SU-DHL-6 (cell line): ENCODE data around the gene APLP1.

Experiments
- EZH2phosphoT487 ChIP-seq: fragments of 200-600 bp; sonication (generic), shearing (Covaris generic); conservative IDR thresholded peaks from 2 replicates; pipeline ENCODE4 v1.6.1; 2018; ENCODE audit warnings: mild to moderate bottlenecking, antibody characterized with exemption, low read length, moderate library complexity, mixed read lengths
- TF ChIP-seq, protein P1 (sequence below): fragments of 200-600 bp; sonication (generic); IDR thresholded peaks from one replicate; pipeline ENCODE4 v1.5.1; 2017; ENCODE audit warnings: antibody characterized with exemption, mild to moderate bottlenecking, low read length, moderate library complexity; ENCODE audit not compliant: insufficient read depth, poor library complexity, severe bottlenecking

GRCh38 chr19:35885904-35886303 is 17.5 kb downstream of the APLP1 start:
- TF ChIP-seq, protein P1, sequence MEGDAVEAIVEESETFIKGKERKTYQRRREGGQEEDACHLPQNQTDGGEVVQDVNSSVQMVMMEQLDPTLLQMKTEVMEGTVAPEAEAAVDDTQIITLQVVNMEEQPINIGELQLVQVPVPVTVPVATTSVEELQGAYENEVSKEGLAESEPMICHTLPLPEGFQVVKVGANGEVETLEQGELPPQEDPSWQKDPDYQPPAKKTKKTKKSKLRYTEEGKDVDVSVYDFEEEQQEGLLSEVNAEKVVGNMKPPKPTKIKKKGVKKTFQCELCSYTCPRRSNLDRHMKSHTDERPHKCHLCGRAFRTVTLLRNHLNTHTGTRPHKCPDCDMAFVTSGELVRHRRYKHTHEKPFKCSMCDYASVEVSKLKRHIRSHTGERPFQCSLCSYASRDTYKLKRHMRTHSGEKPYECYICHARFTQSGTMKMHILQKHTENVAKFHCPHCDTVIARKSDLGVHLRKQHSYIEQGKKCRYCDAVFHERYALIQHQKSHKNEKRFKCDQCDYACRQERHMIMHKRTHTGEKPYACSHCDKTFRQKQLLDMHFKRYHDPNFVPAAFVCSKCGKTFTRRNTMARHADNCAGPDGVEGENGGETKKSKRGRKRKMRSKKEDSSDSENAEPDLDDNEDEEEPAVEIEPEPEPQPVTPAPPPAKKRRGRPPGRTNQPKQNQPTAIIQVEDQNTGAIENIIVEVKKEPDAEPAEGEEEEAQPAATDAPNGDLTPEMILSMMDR = no peak
- TF ChIP-seq EZH2phosphoT487 = no peak
